Peyer's patch (tissue), 4 donors: Measurements from ENCODE around the gene RFX8.

Source experiments
- POLR2A ChIP-seq, 2 donors: fragments of 450-650 bp; IDR thresholded peaks; one replicate each; pipeline ENCODE4 v1.5.1; 2017; ENCODE audit warnings: antibody characterized with exemption in 2 of 2, mild to moderate bottlenecking in 2 of 2, moderate library complexity in 2 of 2
- TF ChIP-seq, protein P1 (sequence below), 6 experiments: fragments of 450-650 bp in 4 of 6; fragments of 200-600 bp in 2 of 6; sonication (generic) in 1 of 6; IDR thresholded peaks; one replicate each; pipeline ENCODE4 v1.5.1; 2017 to 2019; ENCODE audit warnings: antibody characterized with exemption in 6 of 6, mild to moderate bottlenecking in 3 of 6, moderate library complexity in 1 of 6

GRCh38 chr2:101361121-101361520 lies 113.8 kb downstream of the RFX8 start:
- TF ChIP-seq, protein P1, sequence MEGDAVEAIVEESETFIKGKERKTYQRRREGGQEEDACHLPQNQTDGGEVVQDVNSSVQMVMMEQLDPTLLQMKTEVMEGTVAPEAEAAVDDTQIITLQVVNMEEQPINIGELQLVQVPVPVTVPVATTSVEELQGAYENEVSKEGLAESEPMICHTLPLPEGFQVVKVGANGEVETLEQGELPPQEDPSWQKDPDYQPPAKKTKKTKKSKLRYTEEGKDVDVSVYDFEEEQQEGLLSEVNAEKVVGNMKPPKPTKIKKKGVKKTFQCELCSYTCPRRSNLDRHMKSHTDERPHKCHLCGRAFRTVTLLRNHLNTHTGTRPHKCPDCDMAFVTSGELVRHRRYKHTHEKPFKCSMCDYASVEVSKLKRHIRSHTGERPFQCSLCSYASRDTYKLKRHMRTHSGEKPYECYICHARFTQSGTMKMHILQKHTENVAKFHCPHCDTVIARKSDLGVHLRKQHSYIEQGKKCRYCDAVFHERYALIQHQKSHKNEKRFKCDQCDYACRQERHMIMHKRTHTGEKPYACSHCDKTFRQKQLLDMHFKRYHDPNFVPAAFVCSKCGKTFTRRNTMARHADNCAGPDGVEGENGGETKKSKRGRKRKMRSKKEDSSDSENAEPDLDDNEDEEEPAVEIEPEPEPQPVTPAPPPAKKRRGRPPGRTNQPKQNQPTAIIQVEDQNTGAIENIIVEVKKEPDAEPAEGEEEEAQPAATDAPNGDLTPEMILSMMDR (IDR thresholded peaks at IDR 0.05): no peak
- no peak for TF ChIP-seq POLR2A (IDR thresholded peaks at IDR 0.05)
